B cell (primary cell): ENCODE measurements around the gene XIRP2. TPM values are rescaled to one million over a fixed set of nuclear protein-coding genes. Genes with fewer than 3 reads are reported as not detected.

Source experiments
- ATAC-seq: fragments of 200-7000 bp; cut with Tn5 transposase; one replicate; pipeline ENCODE4 v1.10.0; 2021; ENCODE audit warnings: low read depth, mild to moderate bottlenecking, moderate number of reproducible peaks, moderate library complexity
- CTCF ChIA-PET: fragments of 350-600 bp; sonication (Branson Sonifier 250); formaldehyde crosslinking; loops from one replicate; lab custom pipeline; 2021; ENCODE audit warnings: antibody characterized with exemption, inconsistent platforms; lab: Charles Lee
- POLR2A ChIA-PET: fragments of 350-600 bp; sonication (Branson Sonifier 250); formaldehyde crosslinking; loops from one replicate; lab custom pipeline; 2021; ENCODE audit warnings: antibody characterized with exemption; lab: Charles Lee
- DNase-seq: peaks from one replicate; pipeline ENCODE4 v3.0.0; 2013
- H2AFZ ChIP-seq: 2 replicates; pipeline ENCODE4 v1.6.1; 2012; ENCODE audit warnings: mild to moderate bottlenecking, low read depth, low read length; ENCODE audit not compliant: insufficient read depth, poor library complexity, severe bottlenecking
- H3K27ac ChIP-seq, 2 donors: 1 replicate in 1 of 2; 2 replicates in 1 of 2; pipeline ENCODE4 v1.5.1; 2012 to 2013; ENCODE audit warnings: low read length in 2 of 2, mild to moderate bottlenecking in 2 of 2, moderate library complexity in 1 of 2
- H3K27me3 ChIP-seq, 4 experiments: fragments of 200-600 bp in 1 of 4; sonication (generic) in 1 of 4; replicated peaks in 1 of 4; 1 replicate in 2 of 4; 2 replicates in 2 of 4; pipeline versions ENCODE4 v1.6.1 to v1.7.0; 2013 to 2016; ENCODE audit warnings: low read length in 3 of 4, mild to moderate bottlenecking in 2 of 4, mixed read lengths in 1 of 4, moderate library complexity in 1 of 4; ENCODE audit not compliant: insufficient read depth in 4 of 4, control insufficient read depth in 3 of 4; ENCODE audit errors: control extremely low read depth in 1 of 4
- H3K36me3 ChIP-seq, 2 experiments: replicated peaks in 1 of 2; 1 replicate in 1 of 2; 2 replicates in 1 of 2; pipeline versions ENCODE4 v1.6.1 to v1.7.1; 2013; ENCODE audit warnings: low read length in 1 of 2; ENCODE audit not compliant: insufficient read depth in 2 of 2, control insufficient read depth in 1 of 2; ENCODE audit errors: control extremely low read depth in 1 of 2, extremely low read depth in 1 of 2
- H3K4me1 ChIP-seq, 2 donors: fragments of 200-600 bp in 1 of 2; sonication (generic) in 1 of 2; 1 replicate in 1 of 2; 2 replicates in 1 of 2; pipeline versions ENCODE4 v1.5.1 to v1.6.1; 2013 to 2017; ENCODE audit warnings: low read length in 2 of 2; ENCODE audit not compliant: control insufficient read depth in 2 of 2, insufficient read depth in 2 of 2
- H3K4me2 ChIP-seq: replicated peaks from 2 replicates; pipeline ENCODE3; 2012; ENCODE audit warnings: mild to moderate bottlenecking, low read depth, low read length; ENCODE audit not compliant: poor library complexity, severe bottlenecking
- H3K4me3 ChIP-seq, 5 experiments: fragments of 200-600 bp in 1 of 5; sonication (generic) in 1 of 5; 1 replicate in 3 of 5; 2 replicates in 2 of 5; pipeline versions ENCODE4 v1.5.1 to v1.7.0; 2011 to 2016; ENCODE audit warnings: low read length in 4 of 5, mild to moderate bottlenecking in 4 of 5, low read depth in 2 of 5, control low read depth in 1 of 5, moderate library complexity in 1 of 5; ENCODE audit not compliant: insufficient read depth in 1 of 5; ENCODE audit errors: control extremely low read depth in 1 of 5, extremely low read depth in 1 of 5
- H3K79me2 ChIP-seq: fragments of 200-600 bp; sonication (generic); one replicate; pipeline ENCODE4 v1.6.0; 2016; ENCODE audit warnings: low read length; ENCODE audit not compliant: control insufficient read depth, insufficient read depth
- H3K9ac ChIP-seq: fragments of 200-600 bp; sonication (generic); 2 replicates; pipeline ENCODE4 v1.6.1; 2017; ENCODE audit warnings: mild to moderate bottlenecking, low read length, moderate library complexity
- H3K9me3 ChIP-seq, 3 donors: one replicate each; pipeline versions ENCODE4 v1.6.1 to v1.7.1; 2013; ENCODE audit warnings: low read length in 2 of 3; ENCODE audit not compliant: control insufficient read depth in 2 of 3, insufficient read depth in 1 of 3; ENCODE audit errors: control extremely low read depth in 1 of 3
- H4K20me1 ChIP-seq: 2 replicates; pipeline ENCODE4 v1.6.0; 2012; ENCODE audit warnings: mild to moderate bottlenecking, low read length; ENCODE audit not compliant: insufficient read depth, control insufficient read depth, poor library complexity, severe bottlenecking
- H3K27ac Mint-ChIP-seq: one replicate; pipeline ENCODE4 v1.8.0; 2021; ENCODE audit warnings: mixed read lengths
- H3K27me3 Mint-ChIP-seq: one replicate; pipeline ENCODE4 v1.8.0; 2021; ENCODE audit warnings: mixed read lengths
- H3K4me1 Mint-ChIP-seq: one replicate; pipeline ENCODE4 v1.8.0; 2021; ENCODE audit warnings: mixed read lengths
- H3K4me3 Mint-ChIP-seq: one replicate; pipeline ENCODE4 v1.8.0; 2021; ENCODE audit warnings: mixed read lengths
- H3K9me3 Mint-ChIP-seq: one replicate; pipeline ENCODE4 v1.8.0; 2022; ENCODE audit warnings: mixed read lengths; ENCODE audit not compliant: insufficient read depth
- CTCF ChIP-seq: fragments of 200-600 bp; IDR thresholded peaks from one replicate; pipeline ENCODE4 v1.8.0; 2022; ENCODE audit warnings: antibody characterized with exemption, mild to moderate bottlenecking
- EZH2 ChIP-seq: IDR thresholded peaks from 2 replicates; pipeline ENCODE4 v1.6.1; 2012; ENCODE audit warnings: borderline replicate concordance, low read depth, mild to moderate bottlenecking, moderate library complexity, low read length; ENCODE audit not compliant: insufficient read depth, poor library complexity, severe bottlenecking
- WGBS: methylation state at CpG from one replicate; pipeline ENCODE4 v1.1.5; 2013; ENCODE audit warnings: missing lambda C conversion rate; ENCODE audit not compliant: insufficient coverage; 5-methylcytosine and 5-hydroxymethylcytosine counted together
- intact Hi-C: fragments of 100-400 bp; cut with micrococcal nuclease; formaldehyde crosslinking; loops from one replicate; pipeline ENCODE4 v1.10.0; 2022
- polyA plus RNA-seq: library from polyadenylated mRNA; depleted of rRNA; stranded (reverse); fragments of >200 nt; gene quantifications from 2 replicates; pipeline ENCODE4 v1.2.3, GENCODE V29; 2012
- total RNA-seq, 2 donors: library from RNA; stranded (reverse); fragments of 120-200 nt in 1 of 2; gene quantifications; 1 replicate in 1 of 2; 2 replicates in 1 of 2; pipeline versions ENCODE4 v1.2.3 to v1.2.4, GENCODE V29; 2013 to 2022

XIRP2 gene
- total and polyA plus RNA-seq, 2 donors (not counting 1 experiment from before 2014, with no cell fraction given) = not detected

GRCh38 chr2:166901336-166901735 is 13.1 kb downstream of the XIRP2 start:
- Mint-ChIP-seq H3K4me1 (no peaks in the 10 kb centered on the region), H3K27ac (no peak overlapping the region), H3K4me3 (no peak overlapping the region), H3K27me3 (no peaks in the 10 kb centered on the region), H3K9me3 (no peaks in the 10 kb centered on the region)
- CTCF ChIA-PET = no interaction called here
- H3K9ac ChIP-seq = no peak overlapping the region
- H3K79me2 ChIP-seq = no peaks in the 10 kb centered on the region
- POLR2A ChIA-PET = no interaction called here
- no peaks in the 10 kb centered on the region for H3K36me3 ChIP-seq
- ATAC-seq (no peak), DNase-seq (no peak)
- no peak for TF ChIP-seq CTCF
- no peak for TF ChIP-seq EZH2
- H3K27ac ChIP-seq = no peak overlapping the region
- H4K20me1 ChIP-seq = no peaks in the 10 kb centered on the region
- H3K4me1 ChIP-seq = no peaks in the 10 kb centered on the region
- H3K27me3 ChIP-seq = no peaks in the 10 kb centered on the region
- intact Hi-C loops = no loop called here
- H3K4me2 ChIP-seq = no peak overlapping the region
- H2AFZ ChIP-seq = no peak overlapping the region
- no CpG with 5 or more reads among the region's 2 CpGs for WGBS
- no peak overlapping the region for H3K4me3 ChIP-seq
- H3K9me3 ChIP-seq = peaks cover 0 to 1% (median 0%) of the 10 kb centered on the region in 3 donors

- H2AFZ ChIP-seq = no peak overlapping the region
- Mint-ChIP-seq H3K4me3 (no peak overlapping the region), H3K27me3 (no peaks in the 10 kb centered on the region), H3K27ac (no peak overlapping the region), H3K9me3 (peaks cover 2% of the 10 kb centered on the region), H3K4me1 (no peaks in the 10 kb centered on the region)
- H3K27me3 ChIP-seq = no peaks in the 10 kb centered on the region
- no peaks in the 10 kb centered on the region for H3K36me3 ChIP-seq
- POLR2A ChIA-PET = no interaction called here
- H4K20me1 ChIP-seq = no peaks in the 10 kb centered on the region
- ATAC-seq (no peak), DNase-seq (no peak)
- H3K9ac ChIP-seq = no peak overlapping the region
- H3K4me3 ChIP-seq = no peak overlapping the region
- intact Hi-C loops = no loop called here
- no CpG with 5 or more reads among the region's 4 CpGs for WGBS
- H3K9me3 ChIP-seq = no peaks in the 10 kb centered on the region
- CTCF ChIA-PET = no interaction called here
- H3K4me1 ChIP-seq = no peaks in the 10 kb centered on the region
- TF ChIP-seq CTCF = no peak
- no peak for TF ChIP-seq EZH2
- H3K4me2 ChIP-seq = no peak overlapping the region
- H3K27ac ChIP-seq = no peak overlapping the region
- H3K79me2 ChIP-seq = no peaks in the 10 kb centered on the region
These were observed 28.7 kb downstream of the XIRP2 start for GRCh38 chr2:166916987-166917386.
